ENCODE results near the gene ADRA2C. TPM values are rescaled to one million over a fixed set of nuclear protein-coding genes. Genes with fewer than 3 reads are reported as not detected.

The ADRA2C gene
- total RNA-seq, 1 experiment from 2014 or later, result 8.6 TPM

DNA sequence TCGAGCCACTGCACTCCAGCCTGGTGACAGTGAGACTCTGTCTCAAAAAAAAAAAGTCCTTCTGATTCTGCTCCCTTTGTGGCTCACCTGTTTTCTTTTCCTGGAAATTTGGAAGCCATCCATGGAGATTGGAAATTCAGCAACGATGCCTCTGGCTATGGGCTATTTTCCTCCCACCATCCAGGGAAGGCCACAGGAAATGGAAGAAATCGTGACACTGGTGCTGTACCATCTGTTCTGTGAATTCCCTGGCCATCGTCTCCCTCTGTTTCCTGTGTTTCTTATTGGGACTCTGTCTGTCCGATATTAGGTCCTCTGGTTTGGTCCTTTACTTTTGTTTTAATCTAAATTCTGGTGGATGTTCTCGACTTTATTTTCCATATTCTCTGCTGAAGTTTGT, 29.4 kb upstream of the ADRA2C start:
- no peaks in the 10 kb centered on the region for H3K4me1 ChIP-seq (ENCODE audit: insufficient read depth, low read length)
- no peak overlapping the region for H2BK12ac ChIP-seq (ENCODE audit: insufficient read length, low read depth, low read length)
- no peaks in the 10 kb centered on the region for H3K79me2 ChIP-seq (ENCODE audit: insufficient read depth, low read length)
- H3K9me3 ChIP-seq (ENCODE audit: control insufficient read depth, low read depth, low read length), result no peaks in the 10 kb centered on the region
- Mint-ChIP-seq H3K4me1 (peaks cover 5 to 16% of the 10 kb centered on the region in 2 experiments), H3K4me3 (no peak overlapping the region), H3K36me3 (ENCODE audit: insufficient read depth in 1 of 3, low read depth in 3 of 3) (peaks cover 0 to 7% (median 3%) of the 10 kb centered on the region in 3 experiments; a peak in 3 of 7 replicates), H3K27ac (no peak overlapping the region), H3K27me3 (ENCODE audit: low read depth) (peaks cover 17% of the 10 kb centered on the region), H3K9me3 (peaks cover 5 to 8% of the 10 kb centered on the region in 2 experiments; a peak in 3 of 5 replicates)
- no peak overlapping the region for H3K23ac ChIP-seq (ENCODE audit: insufficient read length, low read depth, low read length)
- no peak overlapping the region for H2AFZ ChIP-seq (ENCODE audit: low read length)
- H3K27me3 ChIP-seq (ENCODE audit: insufficient read depth, low read length), result no peaks in the 10 kb centered on the region
- no peak overlapping the region for H3K9ac ChIP-seq (ENCODE audit: extremely low read depth, insufficient read length, low read length)
- no peak overlapping the region for H3K18ac ChIP-seq (ENCODE audit: insufficient read length, low read depth, low read length)
- no peak overlapping the region for H2BK15ac ChIP-seq (ENCODE audit: low read depth, low read length)
- TF ChIP-seq, protein P1, sequence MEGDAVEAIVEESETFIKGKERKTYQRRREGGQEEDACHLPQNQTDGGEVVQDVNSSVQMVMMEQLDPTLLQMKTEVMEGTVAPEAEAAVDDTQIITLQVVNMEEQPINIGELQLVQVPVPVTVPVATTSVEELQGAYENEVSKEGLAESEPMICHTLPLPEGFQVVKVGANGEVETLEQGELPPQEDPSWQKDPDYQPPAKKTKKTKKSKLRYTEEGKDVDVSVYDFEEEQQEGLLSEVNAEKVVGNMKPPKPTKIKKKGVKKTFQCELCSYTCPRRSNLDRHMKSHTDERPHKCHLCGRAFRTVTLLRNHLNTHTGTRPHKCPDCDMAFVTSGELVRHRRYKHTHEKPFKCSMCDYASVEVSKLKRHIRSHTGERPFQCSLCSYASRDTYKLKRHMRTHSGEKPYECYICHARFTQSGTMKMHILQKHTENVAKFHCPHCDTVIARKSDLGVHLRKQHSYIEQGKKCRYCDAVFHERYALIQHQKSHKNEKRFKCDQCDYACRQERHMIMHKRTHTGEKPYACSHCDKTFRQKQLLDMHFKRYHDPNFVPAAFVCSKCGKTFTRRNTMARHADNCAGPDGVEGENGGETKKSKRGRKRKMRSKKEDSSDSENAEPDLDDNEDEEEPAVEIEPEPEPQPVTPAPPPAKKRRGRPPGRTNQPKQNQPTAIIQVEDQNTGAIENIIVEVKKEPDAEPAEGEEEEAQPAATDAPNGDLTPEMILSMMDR (conservative IDR thresholded peaks at IDR 0.05), result no peak
- no peak overlapping the region for H3K27ac ChIP-seq (ENCODE audit: insufficient read length, low read depth, low read length)
- H3K4ac ChIP-seq (ENCODE audit: low read depth, low read length), result no peak overlapping the region
- DNase-seq, result no peak
- no peak overlapping the region for H4K5ac ChIP-seq (ENCODE audit: insufficient read length, low read depth, low read length)
- WGBS (ENCODE audit: extremely low coverage, insufficient read length, low lambda C conversion rate), result no CpG with 5 or more reads among the region's 6 CpGs
- H2AK5ac ChIP-seq (ENCODE audit: insufficient read length, low read length), result no peak overlapping the region
- no peak overlapping the region for H2BK20ac ChIP-seq (ENCODE audit: low read depth, low read length, poor library complexity, severe bottlenecking)
- H4K8ac ChIP-seq (replicated peaks; ENCODE audit: insufficient read length, low read depth, low read length), result no peak overlapping the region
- no peak overlapping the region for H2BK5ac ChIP-seq (ENCODE audit: insufficient read length, low read length)
- no peak overlapping the region for H3T11ph ChIP-seq (ENCODE audit: low read length)
- no peak overlapping the region for H4K91ac ChIP-seq (ENCODE audit: insufficient read length, low read depth, low read length)
- H3K14ac ChIP-seq (ENCODE audit: insufficient read depth, low read length), result no peak overlapping the region
- no peak overlapping the region for H3K56ac ChIP-seq (ENCODE audit: insufficient read length, low read depth, low read length)
- no peak overlapping the region for H2BK120ac ChIP-seq (ENCODE audit: low read depth, low read length, poor library complexity, severe bottlenecking)
- no peaks in the 10 kb centered on the region for H4K20me1 ChIP-seq (ENCODE audit: control insufficient read depth, insufficient read depth, insufficient read length)
- no peaks in the 10 kb centered on the region for H3K79me1 ChIP-seq (ENCODE audit: insufficient read depth, low read depth, low read length, poor library complexity, severe bottlenecking)
- H3K4me2 ChIP-seq (ENCODE audit: insufficient read depth, insufficient read length, low read length), result no peak overlapping the region
- no peaks in the 10 kb centered on the region for H3K23me2 ChIP-seq (ENCODE audit: insufficient read length, low read depth, low read length, poor library complexity, severe bottlenecking)

All from H9 (cell line).